DLD1 (cell line): ENCODE data around the gene NTRK2.

Source experiments
- in situ Hi-C: cut with HindIII; loops from 2 replicates; pipeline ENCODE4 v1.10.0; 2017; ENCODE audit warnings: low sequenced_read_pairs

NTRK2 gene

GRCh38 chr9:84926793-84927192, 257.3 kb downstream of the NTRK2 start:
- in situ Hi-C loops, result no loop called here

GRCh38 chr9:84928419-84928818, 258.9 kb downstream of the NTRK2 start:
- in situ Hi-C loops, result no loop called here

GRCh38 chr9:84929068-84929467, 259.5 kb downstream of the NTRK2 start:
- in situ Hi-C loops, result no loop called here

GRCh38 chr9:84932915-84933527, 263.5 kb downstream of the NTRK2 start:
- in situ Hi-C loops, result no loop called here

- in situ Hi-C loops, result no loop called here
Measured at GRCh38 chr9:84935528-84936117, 266.1 kb downstream of the NTRK2 start.

GRCh38 chr9:84937180-84937579, 267.7 kb downstream of the NTRK2 start:
- in situ Hi-C loops, result no loop called here

GRCh38 chr9:84937581-84937980, 268.1 kb downstream of the NTRK2 start:
- in situ Hi-C loops, result no loop called here

GRCh38 chr9:84939774-84940173, 270.2 kb downstream of the NTRK2 start:
- in situ Hi-C loops, result no loop called here

GRCh38 chr9:84940294-84940693, 270.8 kb downstream of the NTRK2 start:
- in situ Hi-C loops, result no loop called here

- in situ Hi-C loops, result no loop called here
Measured at GRCh38 chr9:84941792-84942191, 272.3 kb downstream of the NTRK2 start.

GRCh38 chr9:84943482-84944050, 274.0 kb downstream of the NTRK2 start:
- in situ Hi-C loops, result no loop called here

- in situ Hi-C loops, result no loop called here
Measured at GRCh38 chr9:84945878-84946538, 276.5 kb downstream of the NTRK2 start.

- in situ Hi-C loops, result no loop called here
Measured at GRCh38 chr9:84947412-84947972, 278.0 kb downstream of the NTRK2 start.

GRCh38 chr9:84949258-84949657, 279.7 kb downstream of the NTRK2 start:
- in situ Hi-C loops, result no loop called here

GRCh38 chr9:84949971-84950370, 280.4 kb downstream of the NTRK2 start:
- in situ Hi-C loops, result no loop called here

GRCh38 chr9:84950879-84951811, 281.6 kb downstream of the NTRK2 start:
- in situ Hi-C loops, result no loop called here

GRCh38 chr9:84953252-84953773, 283.8 kb downstream of the NTRK2 start:
- in situ Hi-C loops, result no loop called here

- in situ Hi-C loops, result no loop called here
Measured at GRCh38 chr9:84953797-84954705, 284.5 kb downstream of the NTRK2 start.

- in situ Hi-C loops, result no loop called here
Measured at GRCh38 chr9:84955155-84955554, 285.6 kb downstream of the NTRK2 start.
